ENCODE results near the gene PTPRN2.

Gene PTPRN2

DNA sequence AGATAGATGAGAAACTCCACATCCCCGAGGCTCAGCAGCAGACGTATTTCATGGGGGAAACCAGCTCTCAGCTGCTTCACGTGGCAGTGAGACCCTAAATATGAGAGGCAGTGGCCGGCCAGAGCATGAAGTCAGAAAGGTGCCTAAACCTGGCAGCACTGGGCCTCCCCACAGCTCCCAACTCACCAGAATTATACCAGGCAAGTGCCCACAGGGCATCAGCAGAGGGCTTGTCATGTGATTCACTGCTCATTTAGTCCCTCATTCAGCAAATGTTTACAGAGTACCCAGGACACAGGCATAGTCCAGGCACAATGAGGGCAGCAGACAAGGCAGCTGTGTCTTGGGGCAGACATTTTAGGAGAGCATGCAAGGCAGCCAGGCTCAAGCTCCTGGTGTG lies 212.6 kb downstream of the PTPRN2 start:
- H3K4me3 ChIP-seq (ENCODE audit: low read depth, low read length) = no peak overlapping the region
- no peak for TF ChIP-seq CTCF (IDR thresholded peaks at IDR 0.05; ENCODE audit: low read depth, low read length)
- no peak for TF ChIP-seq POLR2A (IDR thresholded peaks at IDR 0.05; ENCODE audit: extremely low read depth, insufficient read length)
- TF ChIP-seq, protein P1, sequence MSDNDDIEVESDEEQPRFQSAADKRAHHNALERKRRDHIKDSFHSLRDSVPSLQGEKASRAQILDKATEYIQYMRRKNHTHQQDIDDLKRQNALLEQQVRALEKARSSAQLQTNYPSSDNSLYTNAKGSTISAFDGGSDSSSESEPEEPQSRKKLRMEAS (IDR thresholded peaks at IDR 0.05; ENCODE audit: low read depth, low read length) = no peak
- TF ChIP-seq MYC (IDR thresholded peaks at IDR 0.05; ENCODE audit: low read depth, low read length) = no peak
- no peak for DNase-seq (ENCODE audit: low read depth)

- H3K4me3 ChIP-seq (ENCODE audit: low read depth, low read length) = no peak overlapping the region
- DNase-seq (ENCODE audit: low read depth) = no peak
- TF ChIP-seq CTCF (IDR thresholded peaks at IDR 0.05; ENCODE audit: low read depth, low read length) (no peak), POLR2A (IDR thresholded peaks at IDR 0.05; ENCODE audit: extremely low read depth, insufficient read length) (no peak), MYC (IDR thresholded peaks at IDR 0.05; ENCODE audit: low read depth, low read length) (no peak)
- TF ChIP-seq, protein P1 (IDR thresholded peaks at IDR 0.05; ENCODE audit: low read depth, low read length) = no peak
These were observed 213.0 kb downstream of the PTPRN2 start for GRCh38 chr7:158374586-158374985.

- DNase-seq (ENCODE audit: low read depth) = no peak
- H3K4me3 ChIP-seq (ENCODE audit: low read depth, low read length) = no peak overlapping the region
- TF ChIP-seq CTCF (IDR thresholded peaks at IDR 0.05; ENCODE audit: low read depth, low read length) (no peak), MYC (IDR thresholded peaks at IDR 0.05; ENCODE audit: low read depth, low read length) (no peak)
These were observed 213.5 kb downstream of the PTPRN2 start for GRCh38 chr7:158374146-158374545.

DNA sequence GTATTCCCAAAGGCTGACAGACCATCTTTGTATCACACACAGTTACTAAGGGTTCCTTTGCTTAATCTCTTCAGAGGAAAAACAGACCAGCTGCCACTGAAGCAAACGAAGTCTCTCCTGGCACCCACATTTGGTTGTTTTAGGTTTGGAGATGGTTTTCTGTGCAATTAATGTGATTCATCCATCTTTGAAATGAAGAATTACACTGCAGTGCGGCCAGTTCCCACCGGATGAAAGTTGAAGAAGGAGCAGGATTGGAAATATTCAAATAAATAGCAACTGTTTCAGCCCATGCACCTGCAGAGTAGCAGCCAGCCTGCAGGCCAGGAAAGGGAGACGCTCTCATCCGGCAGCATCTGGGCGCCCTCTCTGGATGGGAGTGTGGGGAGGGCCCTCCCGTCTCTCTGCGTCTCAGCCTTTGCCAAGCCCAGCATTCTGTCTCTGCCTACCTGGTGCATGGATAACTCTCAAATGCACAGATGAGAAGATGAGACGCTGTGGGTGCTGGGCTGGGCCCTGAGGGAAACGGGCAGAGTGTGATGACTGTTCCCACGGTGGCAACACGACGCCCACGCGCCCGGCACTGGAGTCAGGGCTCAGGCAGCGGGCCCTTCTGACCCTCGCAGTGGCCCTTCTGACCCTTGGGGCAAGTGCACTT lies 214.0 kb downstream of the PTPRN2 start:
- H3K4me3 ChIP-seq (ENCODE audit: low read depth, low read length) = no peak overlapping the region
- no peak for DNase-seq (ENCODE audit: low read depth)
- TF ChIP-seq, protein P1 (IDR thresholded peaks at IDR 0.05; ENCODE audit: low read depth, low read length) = no peak
- no peak for TF ChIP-seq MYC (IDR thresholded peaks at IDR 0.05; ENCODE audit: low read depth, low read length)
- TF ChIP-seq POLR2A (IDR thresholded peaks at IDR 0.05; ENCODE audit: extremely low read depth, insufficient read length) = no peak
- TF ChIP-seq CTCF (IDR thresholded peaks at IDR 0.05; ENCODE audit: low read depth, low read length) = no peak

- H3K4me3 ChIP-seq (ENCODE audit: low read depth, low read length) = no peak overlapping the region
- no peak for DNase-seq (ENCODE audit: low read depth)
- TF ChIP-seq, protein P1 (IDR thresholded peaks at IDR 0.05; ENCODE audit: low read depth, low read length) = no peak
These were observed 215.0 kb downstream of the PTPRN2 start for GRCh38 chr7:158372400-158373342.

DNA sequence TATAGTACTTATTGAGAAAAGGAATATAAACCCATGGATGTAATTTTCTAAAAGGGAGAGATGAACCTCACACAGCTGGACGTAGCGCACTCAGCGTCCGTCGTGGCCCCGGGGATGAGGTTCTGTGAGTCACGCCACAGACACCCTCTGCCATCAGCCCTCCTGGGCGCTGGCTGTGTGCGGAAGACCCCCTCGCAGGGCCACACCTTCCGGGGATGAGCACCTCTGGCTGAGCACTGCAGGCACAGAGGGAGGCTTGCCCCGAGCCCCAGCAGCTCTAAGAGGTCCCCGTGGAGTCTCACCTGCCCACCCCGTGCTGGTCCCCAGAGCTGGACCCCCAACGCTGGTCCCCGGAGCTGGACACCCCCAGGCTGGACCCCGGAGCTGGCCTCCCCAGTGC lies 215.8 kb downstream of the PTPRN2 start:
- no peak for DNase-seq (ENCODE audit: low read depth)
- TF ChIP-seq CTCF (IDR thresholded peaks at IDR 0.05; ENCODE audit: low read depth, low read length) (no peak), POLR2A (IDR thresholded peaks at IDR 0.05; ENCODE audit: extremely low read depth, insufficient read length) (no peak), MYC (IDR thresholded peaks at IDR 0.05; ENCODE audit: low read depth, low read length) (no peak)
- TF ChIP-seq, protein P1 (IDR thresholded peaks at IDR 0.05; ENCODE audit: low read depth, low read length) = no peak
- H3K4me3 ChIP-seq (ENCODE audit: low read depth, low read length) = no peak overlapping the region
